Measurements from ENCODE around the gene CFAP46. TPM values are rescaled to one million over a fixed set of nuclear protein-coding genes. Genes with fewer than 3 reads are reported as not detected.

CFAP46 gene
- total RNA-seq, 1 donor = under 0.01 TPM

GRCh38 chr10:132886211-132887099 is 55.9 kb downstream of the CFAP46 start:
- peak in 1 of 3 donors; percentile 29 for DNase-seq (ENCODE audit: low read depth in 2 of 3, low spot score in 2 of 3)

GRCh38 chr10:132885451-132886210 is 56.7 kb downstream of the CFAP46 start:
- DNase-seq (ENCODE audit: low read depth in 2 of 3, low spot score in 2 of 3) = no peak

GRCh38 chr10:132884691-132885271 is 57.6 kb downstream of the CFAP46 start:
- no peak for DNase-seq (ENCODE audit: low read depth in 2 of 3, low spot score in 2 of 3)

GRCh38 chr10:132884041-132884440 is 58.3 kb downstream of the CFAP46 start:
- no peak for DNase-seq (ENCODE audit: low read depth in 2 of 3, low spot score in 2 of 3)

GRCh38 chr10:132883391-132883881 is 58.9 kb downstream of the CFAP46 start:
- DNase-seq (ENCODE audit: low read depth in 2 of 3, low spot score in 2 of 3) = no peak

GRCh38 chr10:132882069-132882951 is 60.1 kb downstream of the CFAP46 start:
- no peak for DNase-seq (ENCODE audit: low read depth in 2 of 3, low spot score in 2 of 3)

GRCh38 chr10:132881186-132881920 is 61.0 kb downstream of the CFAP46 start:
- DNase-seq (ENCODE audit: low read depth in 2 of 3, low spot score in 2 of 3) = no peak

GRCh38 chr10:132880128-132880981 is 62.0 kb downstream of the CFAP46 start:
- no peak for DNase-seq (ENCODE audit: low read depth in 2 of 3, low spot score in 2 of 3)

GRCh38 chr10:132879408-132880127 is 62.8 kb downstream of the CFAP46 start:
- no peak for DNase-seq (ENCODE audit: low read depth in 2 of 3, low spot score in 2 of 3)

GRCh38 chr10:132878730-132879407 is 63.5 kb downstream of the CFAP46 start:
- DNase-seq (ENCODE audit: low read depth in 2 of 3, low spot score in 2 of 3) = no peak

- no peak for DNase-seq (ENCODE audit: low read depth in 2 of 3, low spot score in 2 of 3)
Measured at GRCh38 chr10:132878091-132878729, 64.2 kb downstream of the CFAP46 start.

GRCh38 chr10:132877473-132877872 is 64.9 kb downstream of the CFAP46 start:
- no peak for DNase-seq (ENCODE audit: low read depth in 2 of 3, low spot score in 2 of 3)

GRCh38 chr10:132876993-132877431 is 65.4 kb downstream of the CFAP46 start:
- DNase-seq (ENCODE audit: low read depth in 2 of 3, low spot score in 2 of 3) = no peak

- no peak for DNase-seq (ENCODE audit: low read depth in 2 of 3, low spot score in 2 of 3)
Measured at GRCh38 chr10:132876131-132876860, 66.1 kb downstream of the CFAP46 start.

- DNase-seq (ENCODE audit: low read depth in 2 of 3, low spot score in 2 of 3) = no peak
Measured at GRCh38 chr10:132875435-132875834, 66.9 kb downstream of the CFAP46 start.

GRCh38 chr10:132873395-132873794 is 69.0 kb downstream of the CFAP46 start:
- no peak for DNase-seq (ENCODE audit: low read depth in 2 of 3, low spot score in 2 of 3)
